SIG-M5 treated with dmso at 0.1 percent for 504 hours (cell line): ENCODE data around the gene CHRNE.
"Not testable (repeated sequence)": the region's sequence is repeated elsewhere in the genome, so short reads cannot be mapped to it uniquely, and the experiment has no call there.

Experiments used
- DNase-seq: peaks from one replicate; lab custom pipeline; 2025; ENCODE audit not compliant: unreplicated experiment; lab: John Stamatoyannopoulos, UW

The CHRNE gene

DNA sequence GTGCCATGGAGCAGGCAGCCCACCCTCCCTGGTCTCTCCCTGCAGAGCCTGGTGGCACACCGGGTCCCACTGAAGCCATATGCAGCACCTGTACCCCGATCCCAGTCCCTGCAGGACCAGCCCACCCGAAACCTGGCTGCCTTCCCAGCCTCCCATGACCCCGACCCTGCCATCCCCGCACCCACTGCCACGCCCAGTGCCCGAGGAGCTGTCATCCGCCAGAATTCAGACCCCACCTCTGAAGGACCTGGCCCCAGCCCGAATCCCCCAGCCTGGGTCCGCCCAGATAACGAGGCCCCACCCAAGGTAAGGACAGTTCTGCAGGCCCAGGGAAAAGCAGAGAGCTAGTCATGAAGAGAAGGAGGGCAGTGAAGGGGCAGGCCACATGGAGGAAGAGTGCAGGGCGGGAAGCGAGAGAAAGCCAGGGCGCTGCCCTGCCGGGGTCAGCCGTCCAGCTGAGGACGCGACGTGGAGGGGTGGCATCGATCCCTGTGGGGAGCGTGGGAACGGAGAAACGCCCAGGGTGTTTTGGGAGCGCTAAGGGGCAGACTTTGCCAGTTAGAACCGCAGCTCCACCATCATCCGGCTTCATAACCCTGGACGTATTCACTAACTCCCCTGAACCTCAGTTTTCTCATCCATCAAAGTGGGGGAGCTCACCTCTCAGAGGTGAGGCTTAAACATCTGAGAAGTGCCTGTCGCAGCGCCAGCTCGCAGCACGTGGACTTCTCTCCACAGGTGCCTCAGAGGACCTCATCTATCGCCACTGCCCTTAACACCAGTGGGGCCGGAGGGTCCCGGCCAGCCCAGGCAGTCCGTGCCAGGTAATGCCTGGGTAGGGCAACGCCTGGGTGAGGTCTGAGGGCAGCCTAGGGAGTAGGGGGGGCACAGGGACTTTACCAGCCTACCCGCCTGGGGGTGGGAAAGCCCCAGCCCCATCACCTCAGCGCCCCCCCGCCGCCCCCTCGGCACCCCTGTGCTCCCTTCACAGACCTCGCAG is 11.2 kb downstream of the CHRNE start:
- no peak for DNase-seq

DNA sequence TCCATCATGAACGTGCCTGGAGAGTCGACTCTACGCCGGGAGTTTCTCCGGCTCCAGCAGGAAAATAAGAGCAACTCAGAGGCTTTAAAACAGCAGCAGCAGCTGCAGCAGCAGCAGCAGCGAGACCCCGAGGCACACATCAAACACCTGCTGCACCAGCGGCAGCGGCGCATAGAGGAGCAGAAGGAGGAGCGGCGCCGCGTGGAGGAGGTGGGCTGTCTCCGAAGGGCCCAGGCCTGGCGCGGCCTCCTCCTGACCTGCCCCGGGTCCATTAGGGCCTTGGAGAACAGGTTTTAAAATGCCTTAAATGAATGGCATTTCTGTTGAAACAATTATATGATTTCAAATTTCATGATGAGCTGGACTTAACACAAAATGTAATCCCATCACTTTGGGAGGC is 15.3 kb downstream of the CHRNE start:
- DNase-seq, result no peak

DNA sequence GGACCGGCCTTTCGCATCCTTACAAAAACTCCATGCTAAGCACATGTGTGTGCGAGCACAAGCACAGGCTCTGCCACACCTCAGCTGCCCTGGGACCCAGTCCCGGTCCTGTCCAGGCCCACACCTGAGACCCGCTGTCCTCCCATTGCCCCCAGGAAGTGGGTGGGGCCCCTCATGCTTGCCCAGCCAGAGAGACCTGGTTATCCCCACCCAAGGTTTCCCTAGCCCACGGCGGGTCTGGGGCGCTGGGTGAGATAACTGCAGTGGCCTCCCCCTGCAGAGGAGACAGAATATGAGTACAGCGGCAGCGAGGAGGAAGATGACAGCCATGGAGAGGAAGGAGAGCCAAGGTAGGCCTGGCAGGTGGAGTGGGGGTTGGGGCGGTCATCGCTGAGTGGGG is 16.1 kb downstream of the CHRNE start:
- DNase-seq, result no peak

DNA sequence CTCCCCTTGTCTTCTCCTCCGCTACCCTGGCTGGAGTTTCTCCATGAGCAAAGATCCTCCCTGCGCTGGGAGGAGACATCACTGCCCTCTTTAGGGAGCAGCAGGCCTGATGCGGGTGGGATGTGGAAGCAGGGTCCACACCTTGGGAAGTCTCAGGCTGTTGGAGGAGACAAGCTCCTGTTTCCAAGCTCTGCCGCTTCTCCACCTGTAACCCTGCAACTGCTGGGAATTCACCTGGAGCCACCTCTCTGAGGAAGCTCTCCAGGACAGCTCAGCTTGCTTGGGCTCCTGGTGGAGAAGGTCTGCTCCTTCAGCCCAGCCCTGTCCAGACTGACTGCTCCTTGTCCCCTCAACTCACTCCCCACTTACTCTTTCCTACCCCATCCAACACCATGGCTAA is 18.4 kb downstream of the CHRNE start:
- no peak for DNase-seq

DNA sequence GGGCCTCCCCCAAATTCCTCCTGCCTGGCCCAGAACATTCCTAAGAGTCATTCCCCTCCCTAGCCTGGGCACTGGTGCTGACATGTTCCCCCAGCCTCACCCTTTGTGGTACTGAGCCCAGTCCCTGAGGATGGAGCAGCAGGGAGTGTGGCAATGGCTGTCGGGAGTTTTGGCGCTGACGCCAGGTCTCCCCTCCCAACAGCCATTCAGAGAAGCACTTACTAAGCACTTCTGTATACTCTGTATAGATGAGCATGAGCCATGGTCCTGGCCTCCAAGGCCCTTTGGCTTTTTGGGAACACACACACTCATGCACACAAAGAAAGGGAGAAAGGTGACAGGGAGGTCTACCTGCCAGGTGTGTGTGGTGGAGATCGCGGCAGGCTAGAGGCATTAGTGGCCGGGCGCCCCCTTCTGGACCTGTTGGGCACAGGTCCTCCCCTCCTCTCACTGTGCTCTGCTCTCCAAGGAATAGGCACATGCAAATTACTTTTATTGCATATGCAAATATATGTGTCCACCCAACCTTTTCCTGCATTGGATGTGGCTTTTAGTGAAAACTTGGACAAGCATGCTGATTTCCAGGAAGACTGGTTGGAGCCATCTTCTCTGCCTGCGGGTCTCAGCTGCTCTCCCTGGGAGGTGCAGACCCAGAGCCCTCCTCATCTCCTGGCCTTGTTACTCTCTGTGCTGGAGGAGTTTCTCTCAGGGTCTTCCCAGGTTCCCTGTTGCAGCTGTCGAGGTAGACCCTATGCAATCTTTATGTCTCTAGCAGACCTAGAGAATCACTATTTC is 20.9 kb downstream of the CHRNE start:
- peak; percentile 33 for DNase-seq

DNA sequence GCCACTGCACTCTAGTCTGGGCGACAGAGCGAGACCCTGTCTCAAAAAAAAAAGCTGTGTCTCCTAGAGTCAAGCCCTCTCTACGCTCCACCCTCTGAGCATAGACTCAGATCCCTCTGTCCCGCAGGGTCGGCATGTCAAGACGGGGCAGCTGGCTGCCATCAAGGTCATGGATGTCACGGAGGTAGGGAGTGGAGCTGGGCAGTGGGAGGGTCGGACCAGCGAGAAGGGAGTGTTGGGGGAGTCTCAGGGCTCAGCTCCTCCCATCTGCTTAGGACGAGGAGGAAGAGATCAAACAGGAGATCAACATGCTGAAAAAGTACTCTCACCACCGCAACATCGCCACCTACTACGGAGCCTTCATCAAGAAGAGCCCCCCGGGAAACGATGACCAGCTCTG is 22.0 kb downstream of the CHRNE start:
- DNase-seq, result no peak

DNA sequence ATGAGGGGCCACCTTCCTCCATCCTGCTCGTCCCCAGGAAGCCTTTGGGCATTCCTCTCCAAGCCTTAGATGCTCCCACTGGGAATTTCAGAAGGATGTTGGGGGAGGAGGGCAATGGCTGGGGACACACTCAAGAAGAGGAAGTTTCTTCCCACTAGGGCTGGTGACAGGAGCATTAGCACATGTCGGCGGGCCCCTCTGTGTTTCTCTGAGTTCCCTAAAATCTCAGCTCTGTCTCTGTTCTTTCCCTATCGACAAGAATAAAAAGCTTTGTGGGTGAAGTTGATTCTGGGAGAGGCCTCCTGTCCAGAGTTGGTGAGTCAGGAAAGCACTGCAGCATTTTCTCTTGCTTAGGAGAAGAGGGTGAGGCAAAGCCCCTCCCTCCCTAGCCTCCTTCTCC is 23.3 kb downstream of the CHRNE start:
- DNase-seq, result no peak

DNA sequence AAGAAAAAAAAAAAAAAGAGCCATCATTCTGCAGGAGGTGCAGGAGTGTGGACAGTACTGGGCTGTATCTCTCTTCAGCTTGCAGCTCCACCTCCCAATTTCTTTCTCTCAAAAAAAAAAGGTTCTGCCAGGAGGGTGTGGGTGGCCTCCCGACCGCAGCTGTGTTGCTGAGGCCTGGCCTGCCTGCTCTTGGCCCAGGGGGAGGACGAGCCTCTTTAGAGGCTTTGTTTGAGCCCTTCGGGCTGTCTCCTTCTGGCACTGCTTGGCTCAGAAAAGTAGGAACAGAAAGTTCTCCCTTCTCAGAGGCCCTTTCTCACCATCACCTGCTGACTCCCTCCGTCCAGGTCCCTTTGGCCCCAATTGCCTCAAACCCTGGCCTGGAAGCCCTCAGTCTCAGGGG is 25.8 kb downstream of the CHRNE start:
- DNase-seq, result no peak

DNA sequence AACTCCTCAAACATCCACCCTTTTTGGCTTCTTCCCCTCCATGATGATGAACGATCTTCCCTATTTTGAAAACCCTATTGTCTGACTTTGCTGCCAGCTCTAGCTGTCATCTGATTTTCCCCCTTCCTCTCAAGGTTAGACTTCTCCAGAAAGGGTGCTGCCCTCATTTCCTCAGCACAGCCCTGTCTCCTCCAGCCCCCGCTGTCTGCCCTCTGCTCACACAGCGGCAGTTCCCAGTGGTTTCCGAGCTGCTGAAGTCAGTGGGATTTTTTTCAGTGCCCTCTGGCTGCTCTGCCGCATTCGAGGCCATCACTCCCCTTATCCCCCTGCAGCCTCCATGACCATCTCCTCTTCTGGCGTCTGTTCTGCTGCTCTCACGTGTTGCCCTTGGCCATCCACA is 30.1 kb downstream of the CHRNE start:
- no peak for DNase-seq

DNA sequence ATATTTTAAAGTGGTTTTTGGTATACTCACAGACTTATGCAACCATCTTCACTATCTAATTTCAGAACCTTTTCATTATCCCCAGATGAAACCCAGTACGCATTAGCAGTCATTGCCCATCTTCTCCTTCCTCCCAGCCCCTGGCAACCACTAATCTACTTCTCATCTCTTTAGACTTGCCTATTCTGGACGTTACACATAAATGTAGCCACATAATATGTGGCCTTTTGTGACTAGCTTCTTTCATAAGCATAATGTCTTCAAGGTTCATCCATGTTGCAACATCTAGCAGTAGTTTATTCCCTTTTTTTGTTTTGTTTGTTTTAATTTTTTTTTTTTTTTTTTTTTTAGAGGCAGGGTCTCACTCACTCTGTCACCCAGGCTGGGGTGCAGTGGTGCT is 32.0 kb downstream of the CHRNE start:
- no peak for DNase-seq

DNA sequence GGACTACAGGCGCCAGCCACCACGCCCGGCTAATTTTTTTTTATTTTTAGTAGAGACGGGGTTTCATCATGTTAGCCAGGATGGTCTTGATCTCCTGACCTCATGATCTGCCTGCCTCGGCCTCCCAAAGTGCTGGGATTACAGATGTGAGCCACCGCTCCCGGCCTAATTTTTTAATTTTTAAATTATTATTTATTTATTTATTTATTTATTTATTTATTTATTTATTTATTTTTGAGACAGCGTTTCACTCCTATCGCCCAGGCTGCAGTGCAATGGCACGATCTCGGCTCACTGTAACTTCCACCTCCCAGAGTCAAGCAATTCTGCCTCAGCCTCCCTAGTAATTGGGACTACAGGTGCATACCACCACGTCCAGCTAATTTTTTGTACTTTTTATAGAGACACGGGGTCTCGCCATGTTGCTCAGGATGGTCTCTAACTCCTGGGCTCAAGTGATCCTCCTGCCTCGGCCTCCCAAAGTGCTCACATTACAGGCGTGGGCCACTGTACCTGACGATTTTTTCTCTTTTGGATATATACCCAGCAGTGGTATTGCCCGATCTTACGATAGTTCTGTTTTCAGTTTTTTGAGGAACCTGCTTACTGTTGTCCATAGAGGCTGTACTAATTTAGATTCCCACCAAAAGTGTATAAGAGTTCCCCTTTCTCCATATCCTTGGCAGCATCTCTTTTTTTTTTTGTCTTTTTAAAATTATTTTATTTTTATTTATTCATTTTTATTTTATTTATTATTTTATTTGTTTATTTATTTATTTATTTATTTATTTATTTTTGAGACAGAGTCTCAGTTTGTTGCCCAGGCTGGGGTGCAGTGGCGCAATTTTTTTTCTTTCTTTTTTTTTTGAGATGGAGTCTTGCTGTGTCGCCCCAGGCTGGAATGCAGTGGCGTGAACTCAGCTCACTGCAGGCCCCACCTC is 33.6 kb downstream of the CHRNE start:
- DNase-seq, result not testable (repeated sequence)

DNA sequence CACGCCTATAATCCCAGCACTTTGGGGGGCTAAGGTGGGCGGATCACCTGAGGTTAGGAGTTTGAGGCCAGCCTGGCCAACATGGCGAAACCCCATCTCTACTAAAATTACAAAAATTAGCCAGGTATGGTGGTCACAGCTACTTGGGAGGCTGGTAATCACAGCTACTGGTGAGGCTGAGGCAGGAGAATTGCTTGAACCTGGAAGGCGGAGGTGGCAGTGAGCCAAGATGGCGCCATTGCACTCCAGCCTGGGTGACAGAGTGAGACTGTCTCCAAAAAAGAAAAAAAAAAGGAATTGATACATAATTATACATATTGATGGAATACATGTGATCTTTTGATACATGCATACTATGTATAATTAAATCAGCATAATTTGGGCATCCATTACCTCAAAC is 35.4 kb downstream of the CHRNE start:
- DNase-seq, result not testable (repeated sequence)

DNA sequence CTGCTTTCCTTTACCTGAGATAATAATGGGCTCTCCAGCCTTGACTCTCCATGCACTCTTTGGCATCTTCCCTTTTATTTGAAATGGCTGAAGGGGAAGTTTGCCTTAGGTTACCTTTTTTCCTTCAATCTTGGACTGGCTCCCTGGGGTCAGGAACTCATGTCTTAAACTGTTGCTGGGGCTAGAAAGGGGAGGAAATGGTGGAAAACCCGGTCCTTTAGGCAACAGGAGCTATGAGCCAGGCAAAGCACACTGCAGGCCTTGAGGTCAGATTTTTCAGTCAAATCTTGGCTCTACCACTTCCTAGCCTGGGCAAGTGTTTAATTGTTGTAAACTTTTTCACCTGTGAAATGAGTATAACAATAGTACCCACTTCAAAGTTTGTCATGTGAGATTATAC is 39.6 kb downstream of the CHRNE start:
- no peak for DNase-seq

DNA sequence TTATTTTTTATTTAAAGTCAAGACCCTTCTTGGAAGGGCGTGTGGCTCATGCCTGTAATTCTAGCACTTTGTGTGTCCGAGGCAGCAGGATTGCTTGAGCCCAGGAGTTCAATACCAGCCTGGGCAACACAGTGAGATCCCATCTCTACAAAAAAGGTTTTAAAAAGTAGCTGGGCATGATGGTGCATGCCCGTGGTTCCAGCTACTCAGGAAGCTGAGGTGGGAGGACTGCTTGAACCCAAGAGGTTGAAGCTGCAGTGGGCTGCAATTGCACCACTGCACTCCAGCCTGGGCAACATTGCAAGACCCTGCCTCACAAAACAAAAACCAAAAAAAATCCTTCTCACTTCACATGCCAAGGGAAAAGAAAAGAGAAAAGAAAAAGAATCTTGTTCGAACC is 40.2 kb downstream of the CHRNE start:
- DNase-seq, result no peak

DNA sequence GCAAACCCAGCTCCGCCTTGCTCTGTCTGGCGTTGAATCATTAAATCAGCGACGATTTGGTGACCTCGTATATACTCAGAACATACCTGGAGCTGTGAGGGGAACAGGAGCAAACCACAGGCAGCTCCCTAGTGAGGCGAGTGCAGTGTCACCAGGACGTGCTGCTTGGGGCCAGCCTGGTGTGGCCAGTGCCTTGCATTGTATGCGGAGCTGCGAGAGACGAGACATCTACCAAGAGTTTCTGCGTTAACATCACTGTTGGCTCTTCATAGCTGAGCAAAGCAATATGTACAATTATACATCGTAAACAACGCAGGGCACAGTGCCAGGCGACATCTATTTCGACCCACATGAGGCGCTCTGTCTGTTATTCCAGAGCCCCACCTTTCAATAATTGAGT is 41.8 kb downstream of the CHRNE start:
- DNase-seq, result no peak

DNA sequence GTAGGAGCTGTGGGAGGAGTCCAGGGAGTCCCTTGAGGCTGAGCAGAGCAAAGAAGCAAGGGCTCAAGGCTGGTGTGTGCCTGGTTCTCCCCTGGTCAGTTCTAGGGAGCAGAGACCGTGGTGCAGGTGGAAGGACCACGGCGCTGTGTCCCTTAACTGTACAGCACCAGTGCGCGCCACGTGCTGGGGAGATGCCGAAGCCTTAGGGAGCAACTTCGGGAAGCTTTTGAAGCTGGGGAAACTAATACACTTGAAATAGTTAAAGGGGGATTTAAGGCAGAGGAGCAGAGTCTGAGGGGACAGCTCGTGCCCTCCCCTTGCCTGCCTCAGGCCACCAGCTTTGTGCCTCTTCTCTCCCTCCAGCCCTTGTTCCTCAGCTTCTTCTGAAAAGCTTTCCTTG is 42.2 kb downstream of the CHRNE start:
- DNase-seq, result no peak

DNA sequence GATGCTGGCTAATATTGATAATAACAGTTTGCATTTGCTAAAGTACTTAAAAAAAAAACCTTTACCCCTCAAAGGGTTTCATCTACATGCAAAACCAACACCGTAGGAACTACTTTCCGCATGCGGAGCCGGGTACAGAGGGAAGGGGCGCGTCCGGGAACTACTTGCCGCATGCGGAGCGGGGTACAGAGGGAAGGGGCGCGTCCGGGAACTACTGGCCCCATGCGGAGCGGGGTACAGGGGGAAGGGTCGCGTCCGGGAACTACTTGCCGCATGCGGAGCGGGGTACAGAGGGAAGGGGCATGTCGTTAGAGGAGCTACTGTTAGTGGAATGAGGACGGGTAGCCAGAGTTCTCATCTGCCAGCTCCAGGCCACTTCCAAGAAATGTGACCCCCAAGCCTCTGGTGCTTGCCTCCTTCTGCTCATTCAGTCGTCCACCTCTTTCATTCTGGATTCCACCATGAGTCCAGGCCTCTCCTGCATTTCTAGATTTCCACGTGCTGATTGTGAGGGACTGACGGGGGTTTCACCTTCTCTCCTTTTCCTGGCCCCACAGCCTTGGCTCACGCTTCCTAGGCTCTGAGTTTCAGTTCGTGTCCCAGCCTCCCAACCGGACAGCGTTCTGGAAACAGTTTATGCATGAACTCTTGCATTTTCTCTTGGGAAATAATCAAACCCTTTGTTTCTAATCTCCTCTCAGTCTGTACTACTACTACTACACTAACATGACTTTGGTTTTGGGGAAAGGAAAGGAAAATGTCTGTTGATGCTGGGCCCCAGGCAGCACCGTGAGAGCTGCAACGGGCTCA is 42.9 kb downstream of the CHRNE start:
- no peak for DNase-seq

DNA sequence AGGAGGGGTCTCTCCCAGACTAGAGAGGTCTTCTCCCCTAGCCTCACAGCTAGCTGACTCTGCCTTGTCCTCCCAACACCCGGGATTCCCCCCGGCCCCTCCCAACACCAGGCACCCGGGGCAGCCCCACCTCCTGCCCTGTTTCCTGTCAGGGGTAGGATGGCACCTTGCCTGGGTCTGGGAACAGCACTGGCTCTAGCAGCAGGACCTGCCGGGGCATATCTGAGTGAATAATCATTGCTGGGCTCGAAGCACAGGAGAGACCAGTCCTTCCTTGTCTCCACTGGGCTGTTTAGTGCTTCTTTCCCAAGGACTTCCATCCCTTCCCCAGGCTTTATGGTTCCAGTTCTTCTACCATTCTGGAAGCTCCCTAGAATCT is 44.0 kb downstream of the CHRNE start:
- no peak for DNase-seq

DNA sequence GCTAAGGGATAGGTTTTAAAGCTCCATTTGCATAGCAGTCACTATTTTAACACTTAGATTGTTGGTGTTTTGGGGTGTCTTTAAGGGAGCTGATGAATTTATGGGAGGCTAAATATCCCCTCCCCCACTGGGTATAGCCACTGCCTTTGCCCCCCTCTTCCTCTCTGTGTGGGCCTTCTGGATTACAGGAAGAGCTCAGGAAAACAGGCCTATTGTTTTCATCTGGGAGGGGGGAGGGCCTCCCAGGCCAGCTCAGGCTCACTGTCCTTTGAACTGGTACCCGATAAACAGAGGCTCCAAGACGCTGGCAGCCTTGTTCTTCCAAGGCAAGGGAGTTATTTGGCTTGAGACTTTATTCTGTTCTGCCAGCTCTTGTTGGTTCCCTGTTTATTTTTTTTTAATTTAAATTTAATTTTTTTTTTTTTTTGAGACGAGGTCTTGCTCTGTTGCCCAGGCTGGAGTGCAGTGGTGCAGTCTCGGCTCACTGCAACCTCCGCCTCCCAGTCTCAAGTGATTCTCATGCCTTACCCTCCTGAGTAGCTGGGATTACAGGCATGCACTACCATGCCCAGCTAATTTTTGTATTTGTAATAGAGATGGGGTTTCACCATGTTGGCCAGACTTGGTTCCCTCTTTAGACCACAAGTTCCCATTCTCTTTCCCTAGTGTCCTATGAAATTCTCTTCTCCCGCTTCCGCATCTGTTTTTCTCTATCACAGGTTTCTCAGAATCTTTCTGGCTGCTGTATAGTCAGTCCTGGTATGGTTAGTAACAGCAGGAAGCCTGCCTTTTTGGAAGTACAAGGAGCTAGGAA is 44.6 kb downstream of the CHRNE start:
- DNase-seq, result no peak
